GM21528 (cell line): Measurements from ENCODE around the gene SERPINB1.

Experiments used
- ATAC-seq: cut with Tn5 transposase; IDR thresholded peaks from one replicate; pipeline ENCODE4 v1.9.1; 2021; ENCODE audit warnings: mild to moderate bottlenecking, moderate library complexity; ENCODE audit not compliant: unreplicated experiment, low FRiP score

SERPINB1 gene

GRCh38 chr6:2796861-2797260, 44.8 kb downstream of the SERPINB1 start:
- no peak for ATAC-seq

- no peak for ATAC-seq
These were observed 45.7 kb downstream of the SERPINB1 start for GRCh38 chr6:2795956-2796355.

- no peak for ATAC-seq
These were observed 46.5 kb downstream of the SERPINB1 start for GRCh38 chr6:2795162-2795561.

GRCh38 chr6:2794171-2794730, 47.4 kb downstream of the SERPINB1 start:
- no peak for ATAC-seq

- ATAC-seq = no peak
These were observed 48.0 kb downstream of the SERPINB1 start for GRCh38 chr6:2793534-2794151.

GRCh38 chr6:2792330-2793110, 49.1 kb downstream of the SERPINB1 start:
- no peak for ATAC-seq

GRCh38 chr6:2791450-2791974, 50.2 kb downstream of the SERPINB1 start:
- ATAC-seq = no peak

GRCh38 chr6:2790588-2791449, 50.8 kb downstream of the SERPINB1 start:
- ATAC-seq = no peak

- ATAC-seq = no peak
These were observed 55.4 kb downstream of the SERPINB1 start for GRCh38 chr6:2786269-2786668.

GRCh38 chr6:2784930-2785329, 56.7 kb downstream of the SERPINB1 start:
- no peak for ATAC-seq

- ATAC-seq = no peak
These were observed 57.6 kb downstream of the SERPINB1 start for GRCh38 chr6:2784061-2784460.

GRCh38 chr6:2783188-2783963, 58.3 kb downstream of the SERPINB1 start:
- no peak for ATAC-seq

GRCh38 chr6:2782825-2783187, 58.9 kb downstream of the SERPINB1 start:
- no peak for ATAC-seq

- ATAC-seq = no peak
These were observed 59.3 kb downstream of the SERPINB1 start for GRCh38 chr6:2782356-2782708.
